Occipital lobe (tissue), 2 donors: ENCODE data around the gene SLC35E4. TPM values are rescaled to one million over a fixed set of nuclear protein-coding genes. Genes with fewer than 3 reads are reported as not detected.
"Not testable (repeated sequence)": the region's sequence is repeated elsewhere in the genome, so short reads cannot be mapped to it uniquely, and the experiment has no call there.

ENCODE experiments used
- DNase-seq: peaks from one replicate; lab custom pipeline; 2025; lab: John Stamatoyannopoulos, UW
- total RNA-seq: library from RNA; depleted of rRNA; stranded (reverse); fragments of >200 nt; gene quantifications from one replicate; pipeline ENCODE4 v1.2.3, GENCODE V29; 2014

SLC35E4 gene
- total RNA-seq, 1 donor from 2014 or later: 5.5 TPM

GRCh38 chr22:30611197-30611596 is 24.4 kb upstream of the SLC35E4 start:
- no peak for DNase-seq

GRCh38 chr22:30612789-30613188 is 22.8 kb upstream of the SLC35E4 start:
- DNase-seq: no peak

- DNase-seq: no peak
Measured at GRCh38 chr22:30614268-30614667, 21.3 kb upstream of the SLC35E4 start.

DNA sequence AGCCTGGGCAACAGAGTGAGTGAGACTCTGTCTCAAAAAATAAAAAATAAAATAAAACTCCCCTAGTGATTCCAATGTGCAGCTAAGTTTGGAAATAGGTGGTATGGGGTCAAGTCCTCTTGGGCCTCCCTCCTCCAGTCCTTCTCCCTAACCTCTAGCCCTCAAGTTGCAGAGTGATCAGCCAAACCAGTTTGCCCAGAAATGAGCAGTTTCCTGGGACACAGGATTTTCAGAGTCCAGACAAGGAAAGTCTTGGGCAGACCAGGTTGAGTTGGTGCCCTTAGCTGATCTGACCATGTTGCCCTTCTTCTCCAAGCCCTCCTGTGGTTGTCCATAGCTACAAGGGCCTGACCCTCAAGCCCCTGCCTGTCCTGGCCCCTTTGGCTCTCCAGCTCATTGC is 20.7 kb upstream of the SLC35E4 start:
- DNase-seq: no peak

DNA sequence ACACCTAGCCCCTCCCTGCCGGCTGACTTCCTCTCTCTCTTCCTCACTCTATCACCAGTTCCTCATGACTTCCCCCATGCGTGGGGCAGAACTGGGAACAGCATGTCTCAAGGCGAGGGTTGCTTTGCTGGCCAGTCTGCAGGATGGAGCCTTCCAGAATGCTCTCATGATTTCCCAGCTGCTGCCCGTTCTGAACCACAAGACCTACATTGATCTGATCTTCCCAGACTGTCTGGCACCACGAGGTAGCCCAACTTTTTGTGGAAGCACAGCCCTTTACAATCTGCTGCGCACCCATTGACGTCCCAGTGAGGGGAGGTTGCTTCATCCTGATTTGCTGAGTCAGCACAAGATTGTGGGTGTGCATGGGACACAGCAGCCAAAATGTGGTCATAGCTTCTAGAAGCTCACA is 20.0 kb upstream of the SLC35E4 start:
- no peak for DNase-seq

GRCh38 chr22:30617819-30618218 is 17.8 kb upstream of the SLC35E4 start:
- no peak for DNase-seq

DNA sequence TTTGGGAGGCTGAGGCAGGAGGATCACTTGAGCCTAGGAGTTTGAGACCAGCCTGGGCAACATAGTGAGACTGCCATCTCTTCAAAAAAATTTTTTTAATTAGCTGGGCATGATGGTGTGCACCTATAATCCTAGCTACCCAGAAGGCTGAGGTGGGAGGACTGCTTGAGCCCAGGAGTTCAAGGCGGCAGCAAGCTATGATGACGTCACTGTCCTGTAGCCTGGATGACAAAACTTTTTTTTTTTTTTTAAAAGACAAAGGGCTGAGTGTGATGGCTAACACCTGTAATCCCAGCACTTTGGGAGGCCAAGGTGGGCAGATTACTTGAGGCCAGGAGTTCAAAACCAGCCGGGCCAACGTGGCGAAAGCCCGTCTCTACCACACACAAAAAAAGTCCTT is 15.7 kb upstream of the SLC35E4 start:
- DNase-seq: not testable (repeated sequence)

- no peak for DNase-seq
Measured at GRCh38 chr22:30626413-30626812, 9.2 kb upstream of the SLC35E4 start.

DNA sequence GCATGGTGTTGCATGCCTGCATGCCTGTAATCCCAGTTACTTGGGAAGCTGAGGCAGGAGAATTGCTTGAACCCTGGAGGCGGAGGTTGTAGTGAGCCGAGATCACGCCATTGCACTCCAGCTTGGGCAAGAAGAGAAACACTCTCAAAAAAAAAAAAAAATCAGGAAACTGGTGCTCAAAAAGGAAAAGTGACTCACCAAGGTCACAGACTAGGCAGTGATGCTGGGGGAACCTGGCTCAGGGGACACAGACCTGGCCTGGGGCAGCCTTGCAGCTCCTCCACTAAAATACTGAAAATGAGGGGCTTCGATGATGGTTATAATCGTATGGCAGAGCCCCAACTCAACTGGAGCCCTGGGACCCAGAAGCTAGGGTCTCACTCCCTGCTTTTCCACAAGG is 8.1 kb upstream of the SLC35E4 start:
- no peak for DNase-seq

DNA sequence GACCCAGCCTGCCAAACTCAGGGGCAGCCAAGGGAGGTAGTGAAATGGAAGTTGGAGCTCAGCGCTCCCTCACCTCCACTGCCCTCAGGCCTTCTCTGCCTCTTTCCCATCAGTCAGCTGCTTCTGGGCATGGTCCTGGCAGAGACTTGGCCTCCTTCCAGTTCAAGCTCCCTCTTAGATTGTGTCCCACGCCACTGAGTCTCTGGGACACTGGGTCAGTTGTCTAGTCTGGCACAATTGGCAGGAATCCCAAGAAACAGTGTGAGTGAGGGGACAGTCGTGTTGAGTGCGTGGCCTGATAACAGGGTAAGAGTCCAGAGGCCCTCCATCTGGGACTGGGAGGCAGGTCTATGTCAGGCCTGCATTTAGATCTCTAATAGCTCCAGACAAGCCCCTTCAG is 7.1 kb upstream of the SLC35E4 start:
- no peak for DNase-seq

- not testable (repeated sequence) for DNase-seq
Measured at GRCh38 chr22:30631469-30631868, 4.1 kb upstream of the SLC35E4 start.

- DNase-seq: peak; percentile 87
Measured at GRCh38 chr22:30634471-30635233, 929 bp upstream of the SLC35E4 start.

- no peak for DNase-seq
Measured at GRCh38 chr22:30636226-30637077, 871 bp downstream of the SLC35E4 start.

DNA sequence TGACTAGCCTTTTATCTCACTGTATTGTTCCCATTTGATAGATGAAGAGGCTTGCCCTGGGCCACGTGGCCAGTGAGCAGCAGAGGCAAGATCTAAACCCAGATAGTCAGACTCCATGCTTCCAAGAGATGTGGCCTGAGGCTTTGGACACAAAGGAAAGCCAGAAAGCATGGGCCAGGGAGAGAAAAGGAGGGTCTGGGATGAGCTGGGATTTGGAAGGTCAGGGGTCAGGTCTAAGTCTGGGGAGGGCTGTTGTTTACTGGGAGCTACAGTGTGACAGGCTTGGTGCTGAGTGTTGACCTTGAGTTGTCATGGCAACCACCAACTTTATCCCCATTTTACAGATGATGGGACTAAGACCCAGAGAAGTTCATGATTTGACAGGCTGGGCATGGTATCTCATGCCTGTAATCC is 2.1 kb downstream of the SLC35E4 start:
- no peak for DNase-seq

GRCh38 chr22:30640361-30640760 is 4.8 kb downstream of the SLC35E4 start:
- DNase-seq: no peak

- DNase-seq: no peak
Measured at GRCh38 chr22:30640839-30641430, 5.4 kb downstream of the SLC35E4 start.

DNA sequence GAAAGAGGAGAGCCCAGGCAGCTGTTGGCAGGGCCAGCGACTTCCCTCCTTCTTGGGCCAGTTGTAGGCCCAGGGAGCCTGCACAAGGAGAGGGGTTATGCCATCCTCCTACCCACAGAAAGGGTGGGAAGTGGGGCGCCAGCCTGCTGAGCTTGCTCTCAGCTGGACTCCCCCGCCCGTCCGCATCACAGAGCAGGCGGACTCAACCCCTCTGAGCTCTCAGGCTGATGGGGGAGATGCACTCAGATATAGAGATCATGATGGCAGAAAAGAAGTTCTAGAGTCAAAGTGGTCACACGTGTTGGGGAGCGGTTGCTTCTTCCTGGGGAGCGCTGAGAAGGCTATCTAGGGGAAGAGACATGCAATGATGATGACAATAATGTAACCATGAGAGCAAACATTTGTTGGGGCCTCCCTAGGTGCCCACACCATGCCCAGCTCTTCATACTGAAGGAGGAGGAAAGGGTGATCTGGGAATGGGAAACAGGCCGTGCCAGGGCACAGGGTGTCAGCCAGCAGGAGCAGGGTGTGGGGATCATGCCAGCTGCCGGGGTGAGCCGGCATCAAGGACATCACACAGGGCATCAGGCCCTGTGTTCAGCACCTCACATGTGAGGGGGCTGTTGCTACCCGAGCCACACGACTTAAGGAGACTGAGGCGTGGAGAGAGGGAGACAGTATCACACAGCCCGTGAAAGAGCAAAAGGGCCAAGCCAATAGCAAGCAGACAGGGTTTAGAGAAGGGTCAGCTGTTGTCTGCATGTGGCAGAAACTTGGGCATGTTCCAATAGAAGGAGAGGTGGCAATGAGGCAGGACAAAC is 7.7 kb downstream of the SLC35E4 start:
- no peak for DNase-seq

GRCh38 chr22:30646518-30647160 is 11.1 kb downstream of the SLC35E4 start:
- no peak for DNase-seq

GRCh38 chr22:30647536-30647935 is 12.0 kb downstream of the SLC35E4 start:
- no peak for DNase-seq

DNA sequence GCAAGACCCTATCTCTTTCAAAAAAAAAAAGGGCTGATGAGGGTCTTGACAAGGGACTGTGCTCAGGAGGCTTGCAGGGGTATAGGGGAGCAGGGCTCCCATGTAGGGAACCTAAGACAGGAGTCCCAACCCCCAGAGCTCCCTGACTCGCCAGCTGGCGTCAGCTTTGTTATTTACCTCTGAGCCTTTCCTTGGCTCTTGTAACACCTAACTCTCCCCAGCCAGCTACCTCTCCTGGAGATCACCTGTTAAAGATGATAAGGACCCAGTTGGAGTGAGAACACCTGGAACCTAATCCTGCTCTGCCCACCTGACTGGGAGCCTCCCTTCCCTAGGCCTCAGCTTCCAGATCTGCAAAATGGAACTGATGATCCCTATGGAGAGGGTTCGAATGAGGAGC is 13.2 kb downstream of the SLC35E4 start:
- DNase-seq: no peak

- peak; percentile 19 for DNase-seq
Measured at GRCh38 chr22:30649430-30650007, 13.9 kb downstream of the SLC35E4 start.
